Right lobe of liver (tissue), 6 donors: ENCODE measurements around the gene PRSS16. TPM values are rescaled to one million over a fixed set of nuclear protein-coding genes. Genes with fewer than 3 reads are reported as not detected.

Experiments used
- ATAC-seq, 4 donors: fragments of 200-7000 bp; cut with Tn5 transposase; one replicate each; pipeline ENCODE4 v1.9.1; 2020; ENCODE audit warnings: mild to moderate bottlenecking in 4 of 4, moderate library complexity in 4 of 4
- DNase-seq, 3 donors: peaks; one replicate each; pipeline ENCODE4 v3.0.0-alpha.2; 2020
- H3K27ac ChIP-seq, 3 donors: fragments of 200-600 bp; one replicate each; pipeline ENCODE4 v1.8.0; 2022
- H3K27me3 ChIP-seq, 2 donors: fragments of 200-600 bp; one replicate each; pipeline ENCODE4 v1.8.0; 2022
- H3K36me3 ChIP-seq, 4 donors: fragments of 200-600 bp; sonication (generic) in 1 of 4; one replicate each; pipeline versions ENCODE4 v1.5.1 to v1.8.0; 2017 to 2022; ENCODE audit warnings: control low read depth in 1 of 4
- H3K4me1 ChIP-seq, 4 donors: fragments of 200-600 bp; sonication (generic) in 1 of 4; one replicate each; pipeline versions ENCODE4 v1.5.1 to v1.8.0; 2017 to 2022; ENCODE audit warnings: control low read depth in 1 of 4
- H3K4me3 ChIP-seq, 3 donors: fragments of 200-600 bp; one replicate each; pipeline ENCODE4 v1.8.0; 2022
- H3K9me3 ChIP-seq, 4 donors: fragments of 200-600 bp; sonication (generic) in 1 of 4; one replicate each; pipeline versions ENCODE4 v1.5.1 to v1.8.0; 2017 to 2022; ENCODE audit warnings: control low read depth in 1 of 4
- POLR2A ChIP-seq: fragments of 450-650 bp; IDR thresholded peaks from one replicate; pipeline ENCODE4 v1.6.1; 2017; ENCODE audit warnings: antibody characterized with exemption, mild to moderate bottlenecking
- whole genome bisulfite sequencing: methylation state at CpG from one replicate; pipeline ENCODE4 v1.1.6; 2018; ENCODE audit warnings: low coverage, low lambda C conversion rate; ENCODE audit not compliant: insufficient coverage; ENCODE audit errors: missing lambda C conversion rate; 5-methylcytosine and 5-hydroxymethylcytosine counted together
- intact Hi-C, 2 donors: fragments of 100-400 bp; cut with DNase I; formaldehyde crosslinking; loops; one replicate each; pipeline versions ENCODE4 v1.11.2 to v1.14.1; 2022
- total RNA-seq, 6 experiments: library from RNA; depleted of rRNA in 2 of 6; stranded (reverse); fragments of >200 nt in 2 of 6; fragmentation: NEBNext Ultra II Directional in 3 of 6; extraction: Animal tissue kit (Norgen Biotek cat#: 25700) in 3 of 6; gene quantifications; one replicate each; pipeline versions ENCODE4 v1.1.0 to v1.2.4, GENCODE V29; 2016 to 2023
- TF ChIP-seq, protein P1 (sequence below), 4 donors: fragments of 200-600 bp in 3 of 4; fragments of 450-650 bp in 1 of 4; IDR thresholded peaks; one replicate each; pipeline versions ENCODE4 v1.5.1 to v1.8.0; 2016 to 2022; ENCODE audit warnings: antibody characterized with exemption in 4 of 4, mild to moderate bottlenecking in 2 of 4
- donor health status: DM: no; HTN: yes; CAD: no.
- donor health status: DM: no; HTN: no; CAD: no.
- donor health status: DM: no; HTN: no; CAD: no.
- donor health status: DM: no; HTN: yes; CAD: no.
- donor health status: DM: no; HTN: yes; CAD: no.

The PRSS16 gene
- total RNA-seq, 6 experiments from 2014 or later, result 0.29 to 0.37 TPM; not detected in 4

DNA sequence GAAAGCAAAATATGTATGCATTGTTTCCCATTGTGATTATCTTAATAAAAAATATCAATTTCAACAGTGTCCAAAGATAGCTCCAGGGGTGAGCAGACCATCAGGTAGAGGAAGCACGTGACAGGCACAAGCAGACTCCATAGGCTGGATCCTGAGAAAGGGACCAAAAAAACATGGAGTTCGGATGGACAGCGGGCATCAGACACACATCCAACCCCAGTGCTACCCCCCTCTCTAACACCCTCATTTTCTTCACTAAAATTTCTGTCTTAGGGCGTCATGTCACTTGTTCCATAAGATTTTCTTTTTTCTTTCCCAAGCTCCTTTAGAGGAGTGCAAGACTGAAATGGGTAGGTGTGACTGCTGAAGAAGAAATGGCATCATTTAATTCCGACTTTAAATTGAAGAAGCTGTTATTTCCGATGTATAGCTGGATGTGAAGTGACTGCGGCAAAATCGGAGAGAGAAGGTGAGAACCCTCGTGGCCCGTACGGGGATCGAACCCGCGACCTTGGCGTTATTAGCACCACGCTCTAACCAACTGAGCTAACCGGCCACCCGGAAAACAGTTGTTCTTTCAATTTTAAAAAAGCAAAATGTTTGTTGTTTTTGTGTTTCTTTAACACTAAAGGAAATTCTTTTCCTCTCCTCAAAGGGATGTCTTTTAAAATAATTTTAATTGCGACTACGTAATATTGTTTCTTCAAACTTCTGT is 10.3 kb upstream of the PRSS16 start:
- ATAC-seq (no peak), DNase-seq (no peak)
- intact Hi-C loops, result no loop called here
- Histone ChIP-seq H3K27me3 (peaks cover 0 to 46% of the 10 kb centered on the region in 2 donors), H3K27ac (no peak overlapping the region), H3K4me1 (no peaks in the 10 kb centered on the region), H3K36me3 (no peaks in the 10 kb centered on the region), H3K4me3 (no peak overlapping the region), H3K9me3 (no peaks in the 10 kb centered on the region)
- WGBS, result 14% methylated on average over 20 of the region's 20 CpGs
- TF ChIP-seq POLR2A, result no peak
- TF ChIP-seq, protein P1, sequence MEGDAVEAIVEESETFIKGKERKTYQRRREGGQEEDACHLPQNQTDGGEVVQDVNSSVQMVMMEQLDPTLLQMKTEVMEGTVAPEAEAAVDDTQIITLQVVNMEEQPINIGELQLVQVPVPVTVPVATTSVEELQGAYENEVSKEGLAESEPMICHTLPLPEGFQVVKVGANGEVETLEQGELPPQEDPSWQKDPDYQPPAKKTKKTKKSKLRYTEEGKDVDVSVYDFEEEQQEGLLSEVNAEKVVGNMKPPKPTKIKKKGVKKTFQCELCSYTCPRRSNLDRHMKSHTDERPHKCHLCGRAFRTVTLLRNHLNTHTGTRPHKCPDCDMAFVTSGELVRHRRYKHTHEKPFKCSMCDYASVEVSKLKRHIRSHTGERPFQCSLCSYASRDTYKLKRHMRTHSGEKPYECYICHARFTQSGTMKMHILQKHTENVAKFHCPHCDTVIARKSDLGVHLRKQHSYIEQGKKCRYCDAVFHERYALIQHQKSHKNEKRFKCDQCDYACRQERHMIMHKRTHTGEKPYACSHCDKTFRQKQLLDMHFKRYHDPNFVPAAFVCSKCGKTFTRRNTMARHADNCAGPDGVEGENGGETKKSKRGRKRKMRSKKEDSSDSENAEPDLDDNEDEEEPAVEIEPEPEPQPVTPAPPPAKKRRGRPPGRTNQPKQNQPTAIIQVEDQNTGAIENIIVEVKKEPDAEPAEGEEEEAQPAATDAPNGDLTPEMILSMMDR (IDR thresholded peaks at IDR 0.05), result no peak

DNA sequence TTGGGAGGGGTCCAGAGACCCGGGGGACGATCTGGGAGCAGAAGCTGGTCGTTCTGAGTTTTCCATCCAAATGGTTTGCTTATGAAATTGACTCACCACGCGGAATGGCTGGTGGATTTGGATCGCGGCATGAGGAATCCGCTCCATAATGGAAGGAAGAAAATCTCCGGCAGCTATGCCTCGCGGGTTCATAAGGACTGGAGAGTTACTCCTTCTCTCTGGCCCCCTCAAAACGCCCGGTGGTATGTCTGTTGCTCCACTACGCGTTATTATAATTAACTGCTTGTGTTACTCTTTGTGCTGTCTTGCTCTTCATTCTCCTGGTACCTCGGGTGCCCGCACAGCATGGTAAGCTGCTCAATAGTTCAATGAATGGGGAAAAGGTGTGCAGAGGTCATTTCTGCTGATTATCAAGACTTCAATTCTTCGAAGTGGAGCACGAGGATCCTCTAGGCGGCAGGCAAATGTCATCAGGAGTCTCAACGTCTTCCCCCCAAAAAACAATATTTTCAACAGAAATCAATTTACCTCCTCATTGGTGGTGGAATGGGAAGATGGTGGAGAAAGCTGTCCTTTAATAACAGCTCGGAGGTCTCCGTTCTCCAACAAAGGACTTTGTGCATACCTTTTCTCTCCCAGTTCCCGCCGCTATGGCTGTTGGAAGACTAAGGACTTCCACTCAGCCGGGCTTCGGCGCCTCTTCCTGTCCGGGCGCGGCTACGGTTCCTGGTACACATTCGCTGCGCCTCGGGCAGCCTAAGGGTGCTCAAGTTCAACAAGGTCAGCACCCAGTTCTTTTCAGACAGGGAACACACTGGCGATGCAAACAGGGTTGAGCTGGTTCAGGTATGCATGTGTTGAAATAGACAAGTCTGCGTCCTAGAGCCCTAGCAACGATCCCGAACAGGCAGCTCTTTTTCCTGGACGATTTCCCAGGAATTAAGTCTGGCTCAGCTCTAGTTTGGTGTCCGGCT is 9.2 kb upstream of the PRSS16 start:
- no peak overlapping the region for H3K4me3 ChIP-seq
- no peak for DNase-seq
- H3K36me3 ChIP-seq, result no peaks in the 10 kb centered on the region
- 2% methylated on average over 21 of the region's 41 CpGs for WGBS
- no peak overlapping the region for H3K27ac ChIP-seq
- ATAC-seq, result no peak
- peaks cover 0 to 44% of the 10 kb centered on the region in 2 donors for H3K27me3 ChIP-seq
- TF ChIP-seq, protein P1 (IDR thresholded peaks at IDR 0.05), result no peak
- no peak for TF ChIP-seq POLR2A
- H3K4me1 ChIP-seq, result no peaks in the 10 kb centered on the region
- H3K9me3 ChIP-seq, result no peaks in the 10 kb centered on the region
- intact Hi-C loops, result no loop called here

DNA sequence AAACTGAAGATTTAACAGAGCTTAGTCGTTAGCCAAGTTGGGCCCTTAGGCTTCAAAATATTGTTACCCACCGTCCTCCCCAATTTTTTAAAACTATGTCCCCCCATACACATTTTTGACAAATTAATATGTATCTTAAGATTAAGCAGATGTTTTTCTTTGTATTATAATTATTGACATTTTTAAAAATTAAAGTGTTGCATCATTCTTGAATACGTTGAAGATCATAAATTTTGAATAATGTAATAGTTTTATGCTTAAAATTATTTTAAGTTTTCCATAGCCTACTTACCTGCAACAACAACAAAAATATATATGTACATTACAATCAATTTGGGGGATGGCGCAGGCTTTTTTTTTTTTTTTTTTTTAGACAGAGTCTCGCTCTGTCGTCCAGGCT is 8.2 kb upstream of the PRSS16 start:
- Histone ChIP-seq H3K27me3 (peaks cover 0 to 43% of the 10 kb centered on the region in 2 donors), H3K4me3 (no peak overlapping the region), H3K36me3 (no peaks in the 10 kb centered on the region), H3K9me3 (no peaks in the 10 kb centered on the region), H3K4me1 (no peaks in the 10 kb centered on the region), H3K27ac (no peak overlapping the region)
- DNase-seq, result no peak
- ATAC-seq, result no peak
- WGBS, result 63% methylated on average over 4 of the region's 6 CpGs
- intact Hi-C loops, result no loop called here
- no peak for TF ChIP-seq POLR2A
- TF ChIP-seq, protein P1 (IDR thresholded peaks at IDR 0.05), result no peak

DNA sequence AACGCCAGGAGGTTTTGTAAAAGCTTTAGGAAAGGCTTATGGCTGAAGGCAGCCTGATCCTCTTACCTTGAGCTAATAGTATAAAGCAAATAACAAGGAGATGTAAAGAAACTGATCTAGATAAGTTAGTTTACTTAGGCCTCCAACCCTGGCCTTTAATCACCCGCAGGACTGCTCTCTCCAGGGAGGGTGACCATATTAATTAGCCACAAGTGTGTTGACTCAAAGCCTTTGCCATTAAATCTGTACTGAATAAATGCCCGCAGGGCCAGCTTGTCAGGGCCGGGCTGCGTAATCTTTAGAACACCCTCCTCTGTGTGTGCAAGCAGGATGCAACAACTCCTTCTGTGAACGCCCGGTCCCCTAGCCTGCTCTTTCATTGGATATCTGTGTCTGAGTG is 6.1 kb upstream of the PRSS16 start:
- TF ChIP-seq POLR2A, result no peak
- TF ChIP-seq, protein P1 (IDR thresholded peaks at IDR 0.05), result no peak
- H3K27me3 ChIP-seq, result peaks cover 0 to 27% of the 10 kb centered on the region in 2 donors
- no peak for ATAC-seq
- H3K9me3 ChIP-seq, result no peaks in the 10 kb centered on the region
- intact Hi-C loops, result no loop called here
- H3K27ac ChIP-seq, result no peak overlapping the region
- no peaks in the 10 kb centered on the region for H3K4me1 ChIP-seq
- no peak for DNase-seq
- no peaks in the 10 kb centered on the region for H3K36me3 ChIP-seq
- 57% methylated on average over 6 of the region's 7 CpGs for WGBS
- H3K4me3 ChIP-seq, result no peak overlapping the region
